ENCODE results near the gene ICAM4.

ICAM4 gene

GRCh38 chr19:10291554-10292205 is 4.9 kb downstream of the ICAM4 start:
- DNase-seq: no peak

GRCh38 chr19:10292206-10292788 is 5.5 kb downstream of the ICAM4 start:
- no peak for DNase-seq

- DNase-seq: no peak
Measured at GRCh38 chr19:10292789-10293636, 6.3 kb downstream of the ICAM4 start.

GRCh38 chr19:10293637-10294367 is 7.0 kb downstream of the ICAM4 start:
- no peak for DNase-seq

GRCh38 chr19:10294368-10294697 is 7.6 kb downstream of the ICAM4 start:
- DNase-seq: no peak

GRCh38 chr19:10295305-10295846 is 8.6 kb downstream of the ICAM4 start:
- DNase-seq: no peak

- no peak for DNase-seq
Measured at GRCh38 chr19:10295847-10296591, 9.3 kb downstream of the ICAM4 start.

GRCh38 chr19:10299545-10300458 is 13.0 kb downstream of the ICAM4 start:
- no peak for DNase-seq

- no peak for DNase-seq
Measured at GRCh38 chr19:10305139-10305806, 18.5 kb downstream of the ICAM4 start.

GRCh38 chr19:10306327-10306726 is 19.6 kb downstream of the ICAM4 start:
- no peak for DNase-seq

- DNase-seq: no peak
Measured at GRCh38 chr19:10309423-10309822, 22.7 kb downstream of the ICAM4 start, which contains the start of gene ZGLP1. Gene ZGLP1 (minus strand): TSS chr19:10309815.

GRCh38 chr19:10315335-10316214 is 28.8 kb downstream of the ICAM4 start, which contains the start of gene FDX2:
Gene FDX2 (minus strand): TSS chr19:10316015. CDS start chr19:10315996, 19 bp downstream.
- peak; percentile 87 for DNase-seq

GRCh38 chr19:10316229-10317044 is 29.7 kb downstream of the ICAM4 start:
- DNase-seq: no peak

- DNase-seq: no peak
Measured at GRCh38 chr19:10317045-10317856, 30.5 kb downstream of the ICAM4 start.

- no peak for DNase-seq
Measured at GRCh38 chr19:10317857-10318462, 31.2 kb downstream of the ICAM4 start.

- DNase-seq: no peak
Measured at GRCh38 chr19:10318807-10319682, 32.3 kb downstream of the ICAM4 start.
